ENCODE measurements around the gene ALAS1. TPM values are rescaled to one million over a fixed set of nuclear protein-coding genes. Genes with fewer than 3 reads are reported as not detected.

The ALAS1 gene
- total and polyA plus RNA-seq, 2 experiments from 2014 or later: 17.8 to 42.8 TPM

DNA sequence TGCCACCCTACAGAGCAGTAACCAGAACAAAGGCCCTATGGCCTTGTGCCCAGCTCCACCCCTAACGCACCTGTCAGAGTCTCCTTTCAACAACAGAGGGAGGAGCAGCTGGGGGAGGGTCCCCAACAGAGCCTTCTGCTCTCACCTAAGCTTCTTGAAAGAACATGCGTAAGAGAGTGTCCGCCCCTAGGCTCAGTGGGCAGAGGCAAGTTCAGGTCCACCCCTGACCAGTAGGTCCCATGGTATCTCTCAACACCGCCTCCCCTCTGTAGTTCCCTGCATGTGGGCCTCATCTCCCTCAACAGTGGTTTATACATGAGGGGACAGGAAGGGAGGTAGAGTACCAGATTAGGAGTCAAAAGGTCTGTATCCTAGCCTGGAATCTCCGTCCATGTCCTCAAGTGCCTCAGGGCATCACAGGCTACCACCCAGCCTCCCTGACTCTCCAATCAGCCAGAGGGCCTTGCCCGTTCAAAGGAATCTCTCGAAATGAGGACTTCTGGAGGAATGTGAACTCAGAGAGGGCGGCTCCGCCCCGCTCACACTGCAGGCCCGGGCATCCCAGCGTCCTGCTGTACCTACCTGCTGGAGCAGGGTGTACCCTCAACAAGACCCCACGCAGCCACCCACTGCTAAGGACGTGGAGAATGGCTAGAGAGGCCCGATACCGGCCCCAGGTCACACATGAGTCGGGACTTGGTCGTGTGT is 44.4 kb upstream of the ALAS1 start:
- no peaks in the 10 kb centered on the region for H3K9me3 Mint-ChIP-seq
- Histone ChIP-seq H3K9me2 (ENCODE audit: insufficient read depth) (no peaks in the 10 kb centered on the region), H3K4me3 (peak overlapping the region; percentile 94), H3F3A (replicated peaks; ENCODE audit: low read depth) (peaks cover 13% of the 10 kb centered on the region; the same call in 1 of the 2 replicates), H3K36me3 (ENCODE audit: insufficient read depth) (no peaks in the 10 kb centered on the region), H3K79me2 (replicated peaks; ENCODE audit: insufficient read depth) (peaks cover 16% of the 10 kb centered on the region), H3K27me3 (ENCODE audit: insufficient read depth) (no peaks in the 10 kb centered on the region), H3K4me1 (ENCODE audit: insufficient read depth) (peaks cover 18% of the 10 kb centered on the region; the same call in 1 of the 2 replicates), H4K20me1 (replicated peaks; ENCODE audit: insufficient read depth) (no peaks in the 10 kb centered on the region; the same call in 1 of the 2 replicates), H3K4me2 (peak overlapping the region; percentile 96), H2AFZ (peak overlapping the region; percentile 69), H3K27ac (ENCODE audit: low read depth) (peak overlapping the region; percentile 89)
- H3K4me3 Mint-ChIP-seq: peak overlapping the region; percentile 88
- peaks cover 4% of the 10 kb centered on the region for H3K27me3 Mint-ChIP-seq (ENCODE audit: insufficient read depth, low read depth, poor library complexity)
- H3K27ac Mint-ChIP-seq: peak overlapping the region; percentile 95
- DNase-seq (ENCODE audit: low spot score): peak; percentile 83
- peaks cover 18% of the 10 kb centered on the region for H3K36me3 Mint-ChIP-seq (ENCODE audit: low read depth)
- H3K4me1 Mint-ChIP-seq: peaks cover 25% of the 10 kb centered on the region
- ATAC-seq: peak; percentile 54
- TF ChIP-seq JUNB (IDR thresholded peaks at IDR 0.05; ENCODE audit: unreplicated experiment) (no peak), ZNF114 (CRISPR knock-in tag; IDR thresholded peaks at IDR 0.05) (no peak), POLR2AphosphoS5 (IDR thresholded peaks at IDR 0.05; ENCODE audit: low read depth) (peak; percentile 38; the same call in 1 of the 2 replicates)
- TF ChIP-seq, protein P1, sequence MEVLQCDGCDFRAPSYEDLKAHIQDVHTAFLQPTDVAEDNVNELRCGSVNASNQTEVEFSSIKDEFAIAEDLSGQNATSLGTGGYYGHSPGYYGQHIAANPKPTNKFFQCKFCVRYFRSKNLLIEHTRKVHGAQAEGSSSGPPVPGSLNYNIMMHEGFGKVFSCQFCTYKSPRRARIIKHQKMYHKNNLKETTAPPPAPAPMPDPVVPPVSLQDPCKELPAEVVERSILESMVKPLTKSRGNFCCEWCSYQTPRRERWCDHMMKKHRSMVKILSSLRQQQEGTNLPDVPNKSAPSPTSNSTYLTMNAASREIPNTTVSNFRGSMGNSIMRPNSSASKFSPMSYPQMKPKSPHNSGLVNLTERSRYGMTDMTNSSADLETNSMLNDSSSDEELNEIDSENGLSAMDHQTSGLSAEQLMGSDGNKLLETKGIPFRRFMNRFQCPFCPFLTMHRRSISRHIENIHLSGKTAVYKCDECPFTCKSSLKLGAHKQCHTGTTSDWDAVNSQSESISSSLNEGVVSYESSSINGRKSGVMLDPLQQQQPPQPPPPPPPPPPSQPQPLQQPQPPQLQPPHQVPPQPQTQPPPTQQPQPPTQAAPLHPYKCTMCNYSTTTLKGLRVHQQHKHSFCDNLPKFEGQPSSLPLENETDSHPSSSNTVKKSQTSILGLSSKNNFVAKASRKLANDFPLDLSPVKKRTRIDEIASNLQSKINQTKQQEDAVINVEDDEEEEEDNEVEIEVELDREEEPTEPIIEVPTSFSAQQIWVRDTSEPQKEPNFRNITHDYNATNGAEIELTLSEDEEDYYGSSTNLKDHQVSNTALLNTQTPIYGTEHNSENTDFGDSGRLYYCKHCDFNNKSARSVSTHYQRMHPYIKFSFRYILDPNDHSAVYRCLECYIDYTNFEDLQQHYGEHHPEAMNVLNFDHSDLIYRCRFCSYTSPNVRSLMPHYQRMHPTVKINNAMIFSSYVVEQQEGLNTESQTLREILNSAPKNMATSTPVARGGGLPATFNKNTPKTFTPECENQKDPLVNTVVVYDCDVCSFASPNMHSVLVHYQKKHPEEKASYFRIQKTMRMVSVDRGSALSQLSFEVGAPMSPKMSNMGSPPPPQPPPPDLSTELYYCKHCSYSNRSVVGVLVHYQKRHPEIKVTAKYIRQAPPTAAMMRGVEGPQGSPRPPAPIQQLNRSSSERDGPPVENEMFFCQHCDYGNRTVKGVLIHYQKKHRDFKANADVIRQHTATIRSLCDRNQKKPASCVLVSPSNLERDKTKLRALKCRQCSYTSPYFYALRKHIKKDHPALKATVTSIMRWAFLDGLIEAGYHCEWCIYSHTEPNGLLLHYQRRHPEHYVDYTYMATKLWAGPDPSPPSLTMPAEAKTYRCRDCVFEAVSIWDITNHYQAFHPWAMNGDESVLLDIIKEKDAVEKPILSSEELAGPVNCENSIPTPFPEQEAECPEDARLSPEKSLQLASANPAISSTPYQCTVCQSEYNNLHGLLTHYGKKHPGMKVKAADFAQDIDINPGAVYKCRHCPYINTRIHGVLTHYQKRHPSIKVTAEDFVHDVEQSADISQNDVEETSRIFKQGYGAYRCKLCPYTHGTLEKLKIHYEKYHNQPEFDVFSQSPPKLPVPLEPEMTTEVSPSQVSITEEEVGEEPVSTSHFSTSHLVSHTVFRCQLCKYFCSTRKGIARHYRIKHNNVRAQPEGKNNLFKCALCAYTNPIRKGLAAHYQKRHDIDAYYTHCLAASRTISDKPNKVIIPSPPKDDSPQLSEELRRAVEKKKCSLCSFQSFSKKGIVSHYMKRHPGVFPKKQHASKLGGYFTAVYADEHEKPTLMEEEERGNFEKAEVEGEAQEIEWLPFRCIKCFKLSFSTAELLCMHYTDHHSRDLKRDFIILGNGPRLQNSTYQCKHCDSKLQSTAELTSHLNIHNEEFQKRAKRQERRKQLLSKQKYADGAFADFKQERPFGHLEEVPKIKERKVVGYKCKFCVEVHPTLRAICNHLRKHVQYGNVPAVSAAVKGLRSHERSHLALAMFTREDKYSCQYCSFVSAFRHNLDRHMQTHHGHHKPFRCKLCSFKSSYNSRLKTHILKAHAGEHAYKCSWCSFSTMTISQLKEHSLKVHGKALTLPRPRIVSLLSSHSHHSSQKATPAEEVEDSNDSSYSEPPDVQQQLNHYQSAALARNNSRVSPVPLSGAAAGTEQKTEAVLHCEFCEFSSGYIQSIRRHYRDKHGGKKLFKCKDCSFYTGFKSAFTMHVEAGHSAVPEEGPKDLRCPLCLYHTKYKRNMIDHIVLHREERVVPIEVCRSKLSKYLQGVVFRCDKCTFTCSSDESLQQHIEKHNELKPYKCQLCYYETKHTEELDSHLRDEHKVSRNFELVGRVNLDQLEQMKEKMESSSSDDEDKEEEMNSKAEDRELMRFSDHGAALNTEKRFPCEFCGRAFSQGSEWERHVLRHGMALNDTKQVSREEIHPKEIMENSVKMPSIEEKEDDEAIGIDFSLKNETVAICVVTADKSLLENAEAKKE (CRISPR knock-in tag; IDR thresholded peaks at IDR 0.05): no peak
- TF ChIP-seq, protein P2, sequence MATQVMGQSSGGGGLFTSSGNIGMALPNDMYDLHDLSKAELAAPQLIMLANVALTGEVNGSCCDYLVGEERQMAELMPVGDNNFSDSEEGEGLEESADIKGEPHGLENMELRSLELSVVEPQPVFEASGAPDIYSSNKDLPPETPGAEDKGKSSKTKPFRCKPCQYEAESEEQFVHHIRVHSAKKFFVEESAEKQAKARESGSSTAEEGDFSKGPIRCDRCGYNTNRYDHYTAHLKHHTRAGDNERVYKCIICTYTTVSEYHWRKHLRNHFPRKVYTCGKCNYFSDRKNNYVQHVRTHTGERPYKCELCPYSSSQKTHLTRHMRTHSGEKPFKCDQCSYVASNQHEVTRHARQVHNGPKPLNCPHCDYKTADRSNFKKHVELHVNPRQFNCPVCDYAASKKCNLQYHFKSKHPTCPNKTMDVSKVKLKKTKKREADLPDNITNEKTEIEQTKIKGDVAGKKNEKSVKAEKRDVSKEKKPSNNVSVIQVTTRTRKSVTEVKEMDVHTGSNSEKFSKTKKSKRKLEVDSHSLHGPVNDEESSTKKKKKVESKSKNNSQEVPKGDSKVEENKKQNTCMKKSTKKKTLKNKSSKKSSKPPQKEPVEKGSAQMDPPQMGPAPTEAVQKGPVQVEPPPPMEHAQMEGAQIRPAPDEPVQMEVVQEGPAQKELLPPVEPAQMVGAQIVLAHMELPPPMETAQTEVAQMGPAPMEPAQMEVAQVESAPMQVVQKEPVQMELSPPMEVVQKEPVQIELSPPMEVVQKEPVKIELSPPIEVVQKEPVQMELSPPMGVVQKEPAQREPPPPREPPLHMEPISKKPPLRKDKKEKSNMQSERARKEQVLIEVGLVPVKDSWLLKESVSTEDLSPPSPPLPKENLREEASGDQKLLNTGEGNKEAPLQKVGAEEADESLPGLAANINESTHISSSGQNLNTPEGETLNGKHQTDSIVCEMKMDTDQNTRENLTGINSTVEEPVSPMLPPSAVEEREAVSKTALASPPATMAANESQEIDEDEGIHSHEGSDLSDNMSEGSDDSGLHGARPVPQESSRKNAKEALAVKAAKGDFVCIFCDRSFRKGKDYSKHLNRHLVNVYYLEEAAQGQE (IDR thresholded peaks at IDR 0.05; ENCODE audit: unreplicated experiment): no peak

Measured in GM23338 (cell line).